ENCODE results near the gene TTYH3. TPM values are rescaled to one million over a fixed set of nuclear protein-coding genes. Genes with fewer than 3 reads are reported as not detected.
A peak's percentile ranks its signal among the peaks of the same experiment; 100 is the strongest.

Gene TTYH3
- total RNA-seq, 1 experiment from 2014 or later = 122 TPM

DNA sequence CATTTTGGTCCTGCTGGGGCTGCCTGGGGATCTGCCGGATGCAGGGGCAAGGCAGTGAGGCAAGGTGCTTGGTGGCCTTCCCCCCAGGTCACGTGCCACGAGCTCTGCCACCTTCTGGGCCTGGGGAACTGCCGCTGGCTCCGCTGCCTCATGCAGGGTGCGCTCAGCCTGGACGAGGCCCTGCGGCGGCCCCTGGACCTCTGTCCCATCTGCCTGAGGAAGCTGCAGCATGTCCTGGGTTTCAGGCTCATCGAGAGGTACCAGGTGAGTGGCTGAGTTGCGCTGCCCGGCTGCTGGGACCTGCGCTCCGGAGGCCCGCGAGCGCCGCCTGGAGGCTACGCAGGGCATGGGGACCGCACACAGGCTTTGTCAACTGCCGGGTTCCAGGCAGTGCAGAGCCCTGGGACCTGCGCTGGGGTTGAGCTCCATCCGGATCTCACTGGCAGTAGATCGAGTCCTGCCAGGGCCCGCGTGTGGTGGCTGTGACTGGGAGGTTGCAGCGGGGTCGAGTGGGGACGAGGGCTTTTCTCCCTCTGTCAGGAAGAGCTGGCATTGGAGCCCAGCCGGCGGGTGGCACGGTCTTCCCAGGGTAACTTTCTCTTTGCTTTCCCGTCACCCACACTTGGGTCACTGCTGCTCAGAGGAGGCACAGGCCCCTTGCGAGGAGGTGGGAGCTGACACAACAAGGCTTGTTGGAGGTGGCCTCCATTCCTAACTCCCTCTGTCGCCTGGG lies 77.9 kb downstream of the TTYH3 start:
- Histone ChIP-seq H3K4me2 (ENCODE audit: insufficient read depth, insufficient read length, low read length) (no peak overlapping the region), H3T11ph (ENCODE audit: low read length) (no peak overlapping the region), H3K4me1 (ENCODE audit: insufficient read depth, low read length) (no peaks in the 10 kb centered on the region), H2BK20ac (ENCODE audit: low read depth, low read length, poor library complexity, severe bottlenecking) (no peak overlapping the region), H4K8ac (replicated peaks; ENCODE audit: insufficient read length, low read depth, low read length) (no peak overlapping the region), H2AK5ac (ENCODE audit: insufficient read length, low read length) (no peak overlapping the region), H3K27me3 (ENCODE audit: insufficient read depth, low read length) (no peaks in the 10 kb centered on the region), H2BK12ac (ENCODE audit: insufficient read length, low read depth, low read length) (no peak overlapping the region), H3K79me1 (ENCODE audit: insufficient read depth, low read depth, low read length, poor library complexity, severe bottlenecking) (no peaks in the 10 kb centered on the region), H3K4ac (ENCODE audit: low read depth, low read length) (no peak overlapping the region), H3K27ac (ENCODE audit: insufficient read length, low read depth, low read length) (no peak overlapping the region), H3K23ac (ENCODE audit: insufficient read length, low read depth, low read length) (no peak overlapping the region), H3K23me2 (ENCODE audit: insufficient read length, low read depth, low read length, poor library complexity, severe bottlenecking) (no peaks in the 10 kb centered on the region), H2AFZ (ENCODE audit: low read length) (no peak overlapping the region), H4K20me1 (ENCODE audit: control insufficient read depth, insufficient read depth, insufficient read length) (no peaks in the 10 kb centered on the region), H4K5ac (ENCODE audit: insufficient read length, low read depth, low read length) (no peak overlapping the region), H3K9me3 (ENCODE audit: control insufficient read depth, low read depth, low read length) (no peaks in the 10 kb centered on the region), H2BK120ac (ENCODE audit: low read depth, low read length, poor library complexity, severe bottlenecking) (no peak overlapping the region), H3K56ac (ENCODE audit: insufficient read length, low read depth, low read length) (no peak overlapping the region), H3K18ac (ENCODE audit: insufficient read length, low read depth, low read length) (no peak overlapping the region), H2BK15ac (ENCODE audit: low read depth, low read length) (no peak overlapping the region), H4K91ac (ENCODE audit: insufficient read length, low read depth, low read length) (no peak overlapping the region), H2BK5ac (ENCODE audit: insufficient read length, low read length) (no peak overlapping the region), H3K9ac (ENCODE audit: extremely low read depth, insufficient read length, low read length) (no peak overlapping the region), H3K14ac (ENCODE audit: insufficient read depth, low read length) (no peak overlapping the region), H3K79me2 (ENCODE audit: insufficient read depth, low read length) (no peaks in the 10 kb centered on the region)
- DNase-seq = peak; percentile 95
- WGBS (ENCODE audit: extremely low coverage, insufficient read length, low lambda C conversion rate) = no CpG with 5 or more reads among the region's 35 CpGs
- TF ChIP-seq, protein P1, sequence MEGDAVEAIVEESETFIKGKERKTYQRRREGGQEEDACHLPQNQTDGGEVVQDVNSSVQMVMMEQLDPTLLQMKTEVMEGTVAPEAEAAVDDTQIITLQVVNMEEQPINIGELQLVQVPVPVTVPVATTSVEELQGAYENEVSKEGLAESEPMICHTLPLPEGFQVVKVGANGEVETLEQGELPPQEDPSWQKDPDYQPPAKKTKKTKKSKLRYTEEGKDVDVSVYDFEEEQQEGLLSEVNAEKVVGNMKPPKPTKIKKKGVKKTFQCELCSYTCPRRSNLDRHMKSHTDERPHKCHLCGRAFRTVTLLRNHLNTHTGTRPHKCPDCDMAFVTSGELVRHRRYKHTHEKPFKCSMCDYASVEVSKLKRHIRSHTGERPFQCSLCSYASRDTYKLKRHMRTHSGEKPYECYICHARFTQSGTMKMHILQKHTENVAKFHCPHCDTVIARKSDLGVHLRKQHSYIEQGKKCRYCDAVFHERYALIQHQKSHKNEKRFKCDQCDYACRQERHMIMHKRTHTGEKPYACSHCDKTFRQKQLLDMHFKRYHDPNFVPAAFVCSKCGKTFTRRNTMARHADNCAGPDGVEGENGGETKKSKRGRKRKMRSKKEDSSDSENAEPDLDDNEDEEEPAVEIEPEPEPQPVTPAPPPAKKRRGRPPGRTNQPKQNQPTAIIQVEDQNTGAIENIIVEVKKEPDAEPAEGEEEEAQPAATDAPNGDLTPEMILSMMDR (conservative IDR thresholded peaks at IDR 0.05) = peak; percentile 99
- Mint-ChIP-seq H3K9me3 (no peaks in the 10 kb centered on the region; a peak in 1 of 5 replicates), H3K4me3 (no peak overlapping the region), H3K27ac (no peak overlapping the region; a peak in 1 of 7 replicates), H3K4me1 (peaks cover 17 to 20% of the 10 kb centered on the region in 2 experiments), H3K36me3 (ENCODE audit: insufficient read depth in 1 of 3, low read depth in 3 of 3) (peaks cover 3 to 12% (median 10%) of the 10 kb centered on the region in 3 experiments; a peak in 5 of 7 replicates), H3K27me3 (ENCODE audit: low read depth) (peaks cover 1% of the 10 kb centered on the region)
